GM23338 (cell line): ENCODE data around the gene NUDT16L1. TPM values are rescaled to one million over a fixed set of nuclear protein-coding genes. Genes with fewer than 3 reads are reported as not detected.
A peak's percentile ranks its signal among the peaks of the same experiment; 100 is the strongest.

Experiments
- ATAC-seq: fragments of 200-7000 bp; cut with Tn5 transposase; 3 replicates; pipeline ENCODE4 v1.9.1; 2020
- DNase-seq: peaks from one replicate; pipeline ENCODE4 v3.0.0-alpha.2; 2015; ENCODE audit warnings: low spot score
- H2AFZ ChIP-seq: fragments of 200-600 bp; sonication (generic); 2 replicates; pipeline ENCODE4 v1.8.0; 2016; ENCODE audit warnings: antibody characterized with exemption, mild to moderate bottlenecking, moderate library complexity
- H3F3A ChIP-seq: fragments of 200-600 bp; sonication (generic); replicated peaks from 2 replicates; pipeline ENCODE4 v1.8.0; 2017; ENCODE audit warnings: antibody characterized with exemption, mixed run types, low read depth
- H3K27ac ChIP-seq: fragments of 200-600 bp; sonication (generic); 2 replicates; pipeline ENCODE4 v1.6.1; 2016; ENCODE audit warnings: low read depth
- H3K27me3 ChIP-seq: fragments of 200-600 bp; sonication (generic); 2 replicates; pipeline ENCODE4 v1.8.0; 2016; ENCODE audit warnings: mild to moderate bottlenecking, mixed run types, moderate library complexity; ENCODE audit not compliant: insufficient read depth
- H3K36me3 ChIP-seq: fragments of 200-600 bp; sonication (generic); 2 replicates; pipeline ENCODE4 v1.8.0; 2016; ENCODE audit warnings: mild to moderate bottlenecking; ENCODE audit not compliant: insufficient read depth
- H3K4me1 ChIP-seq: fragments of 200-600 bp; sonication (generic); 2 replicates; pipeline ENCODE4 v1.8.0; 2016; ENCODE audit warnings: mild to moderate bottlenecking, moderate library complexity; ENCODE audit not compliant: insufficient read depth
- H3K4me2 ChIP-seq: fragments of 200-600 bp; sonication (generic); 2 replicates; pipeline ENCODE4 v1.7.1; 2017; ENCODE audit warnings: mixed run types
- H3K4me3 ChIP-seq: fragments of 200-600 bp; sonication (generic); 2 replicates; pipeline ENCODE4 v1.6.1; 2016; ENCODE audit warnings: mixed run types
- H3K79me2 ChIP-seq: fragments of 200-600 bp; sonication (generic); replicated peaks from 2 replicates; pipeline ENCODE4 v1.8.0; 2017; ENCODE audit warnings: mild to moderate bottlenecking; ENCODE audit not compliant: insufficient read depth
- H3K9me2 ChIP-seq: fragments of 200-600 bp; sonication (generic); 2 replicates; pipeline ENCODE4 v1.8.0; 2017; ENCODE audit not compliant: insufficient read depth
- H4K20me1 ChIP-seq: fragments of 200-600 bp; sonication (generic); replicated peaks from 2 replicates; pipeline ENCODE4 v1.8.0; 2017; ENCODE audit warnings: mild to moderate bottlenecking; ENCODE audit not compliant: insufficient read depth
- H3K27ac Mint-ChIP-seq: 2 replicates; pipeline ENCODE4 v1.8.0; 2020; ENCODE audit warnings: inconsistent platforms, mild to moderate bottlenecking, moderate library complexity, mixed read lengths
- H3K27me3 Mint-ChIP-seq: 3 replicates; pipeline ENCODE4 v1.8.0; 2022; ENCODE audit warnings: low read depth, mild to moderate bottlenecking, moderate library complexity, mixed read lengths, inconsistent platforms; ENCODE audit not compliant: insufficient read depth, poor library complexity
- H3K36me3 Mint-ChIP-seq: 3 replicates; pipeline ENCODE4 v1.8.0; 2021; ENCODE audit warnings: low read depth, mild to moderate bottlenecking, inconsistent platforms, moderate library complexity, mixed read lengths
- H3K4me1 Mint-ChIP-seq: 3 replicates; pipeline ENCODE4 v1.8.0; 2020; ENCODE audit warnings: mild to moderate bottlenecking, inconsistent platforms, mixed read lengths
- H3K4me3 Mint-ChIP-seq: 3 replicates; pipeline ENCODE4 v1.8.0; 2021; ENCODE audit warnings: moderate library complexity, mild to moderate bottlenecking, inconsistent platforms, mixed read lengths
- H3K9me3 Mint-ChIP-seq: 3 replicates; pipeline ENCODE4 v1.8.0; 2020; ENCODE audit warnings: moderate library complexity, mild to moderate bottlenecking, inconsistent platforms, mixed read lengths
- EZH2 ChIP-seq: fragments of 200-600 bp; sonication (generic); IDR thresholded peaks from one replicate; pipeline ENCODE4 v1.8.0; 2017; ENCODE audit warnings: antibody characterized with exemption, mild to moderate bottlenecking, low read depth; ENCODE audit not compliant: unreplicated experiment
- EZH2phosphoT487 ChIP-seq: fragments of 200-600 bp; sonication (generic); IDR thresholded peaks from one replicate; pipeline ENCODE4 v1.8.1; 2018; ENCODE audit warnings: antibody characterized with exemption; ENCODE audit not compliant: unreplicated experiment
- JUNB ChIP-seq: IDR thresholded peaks from one replicate; pipeline ENCODE4 v1.6.1; 2016; ENCODE audit warnings: antibody characterized with exemption; ENCODE audit not compliant: unreplicated experiment
- NANOG ChIP-seq: IDR thresholded peaks from 2 replicates; pipeline ENCODE4 v1.6.1; 2016; ENCODE audit warnings: antibody characterized with exemption, borderline replicate concordance
- STAT1 ChIP-seq: IDR thresholded peaks from one replicate; pipeline ENCODE4 v1.6.1; 2016; ENCODE audit warnings: antibody characterized with exemption; ENCODE audit not compliant: unreplicated experiment
- ZNF114 ChIP-seq: fragments of 250-450 bp; sonication (Bioruptor Pico); IDR thresholded peaks from 2 replicates; pipeline ENCODE4 v1.5.0; 2020; ENCODE audit warnings: mild to moderate bottlenecking, moderate library complexity
- ZNF331 ChIP-seq: fragments of 250-450 bp; sonication (Bioruptor Pico); IDR thresholded peaks from 2 replicates; pipeline ENCODE4 v1.5.0; 2020; ENCODE audit warnings: low read depth, mild to moderate bottlenecking, moderate library complexity
- polyA plus RNA-seq: library from polyadenylated mRNA; unstranded; fragments of >200 nt; fragmentation: Nextera tagmentation; extraction: Ambion mirVana; gene quantifications from 2 replicates; pipeline ENCODE4 v1.2.1, GENCODE V29; 2016
- total RNA-seq: library from RNA; depleted of rRNA; stranded (reverse); fragments of >200 nt; shearing (Covaris generic); gene quantifications from 2 replicates; pipeline ENCODE4 v1.2.3, GENCODE V29; 2014
- TF ChIP-seq, protein P1 (sequence below): IDR thresholded peaks from 2 replicates; pipeline ENCODE4 v1.6.1; 2016; ENCODE audit warnings: antibody characterized with exemption
- TF ChIP-seq, protein P2 (sequence below): IDR thresholded peaks from one replicate; pipeline ENCODE4 v1.6.1; 2018; ENCODE audit warnings: antibody characterized with exemption; ENCODE audit not compliant: unreplicated experiment

NUDT16L1 gene
- total and polyA plus RNA-seq, 2 experiments from 2014 or later: 37.1 to 80.4 TPM

DNA sequence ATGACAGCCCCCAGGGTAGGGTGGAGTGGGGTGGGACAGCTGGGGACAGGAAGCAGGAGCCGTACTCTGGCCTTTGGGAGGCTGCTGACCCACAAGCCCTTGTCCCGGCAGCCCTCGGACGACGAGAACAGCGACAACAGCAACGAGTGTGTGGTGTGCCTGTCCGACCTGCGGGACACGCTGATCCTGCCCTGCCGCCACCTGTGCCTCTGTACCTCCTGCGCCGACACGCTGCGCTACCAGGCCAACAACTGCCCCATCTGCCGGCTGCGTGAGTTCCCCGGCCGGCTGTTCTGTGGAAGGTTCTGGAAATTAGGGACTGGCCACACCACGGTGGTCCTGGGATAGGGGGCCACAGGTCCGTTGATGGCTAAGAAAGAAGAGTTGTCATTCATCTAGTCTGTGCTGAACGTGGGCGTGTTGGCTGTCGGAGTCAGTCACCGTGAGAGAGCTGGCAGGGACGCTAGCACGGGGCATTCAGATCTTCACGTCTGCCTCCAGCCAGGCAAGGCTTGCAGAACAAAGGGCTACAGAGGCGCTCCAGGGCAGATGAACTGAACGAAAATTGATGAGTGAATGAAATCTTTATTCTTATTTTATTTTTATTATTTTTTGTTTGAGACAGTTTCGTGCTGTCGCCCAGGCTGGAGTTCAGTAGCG, 19.8 kb upstream of the NUDT16L1 start:
- no peak for DNase-seq
- H3K36me3 ChIP-seq: peaks cover 5% of the 10 kb centered on the region

DNA sequence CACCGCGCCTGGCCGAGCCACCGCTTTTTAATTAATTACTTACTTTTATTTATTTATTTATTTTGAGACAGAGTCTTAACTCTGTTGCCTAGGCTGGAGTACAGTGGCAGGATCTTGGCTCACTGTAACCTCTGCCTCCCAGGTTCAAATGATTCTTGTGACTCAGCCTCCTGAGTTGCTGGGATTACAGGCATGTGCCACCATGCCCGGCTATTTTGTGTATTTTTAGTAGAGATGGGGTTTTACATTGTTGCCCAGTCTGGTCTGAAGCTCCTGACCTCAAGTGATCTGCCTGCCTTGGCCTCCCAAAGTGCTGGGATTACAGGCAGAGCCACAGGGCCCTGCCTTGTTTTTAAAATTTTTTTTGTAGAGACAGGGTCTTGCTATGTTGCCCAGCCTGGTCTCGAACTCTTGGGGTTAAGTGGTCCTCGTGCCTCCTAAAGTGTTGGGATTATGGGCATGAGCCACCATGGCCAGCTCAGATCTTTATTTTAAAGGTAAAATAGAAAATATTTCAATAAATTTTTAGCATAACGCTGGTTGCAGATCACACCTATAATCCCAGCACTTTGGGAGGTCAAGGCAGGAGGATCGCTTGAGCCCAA, 18.3 kb upstream of the NUDT16L1 start:
- no peaks in the 10 kb centered on the region for H3K36me3 ChIP-seq
- Mint-ChIP-seq H3K27ac (no peak overlapping the region), H3K27me3 (peaks cover 5% of the 10 kb centered on the region), H3K36me3 (peaks cover 11% of the 10 kb centered on the region), H3K4me3 (no peak overlapping the region), H3K9me3 (no peaks in the 10 kb centered on the region), H3K4me1 (peaks cover 12% of the 10 kb centered on the region)
- no peak overlapping the region for H2AFZ ChIP-seq
- H4K20me1 ChIP-seq: no peaks in the 10 kb centered on the region; the same call in 1 of the 2 replicates
- peak overlapping the region; percentile 88; the same call in 1 of the 2 replicates for H3K27ac ChIP-seq
- peaks cover 12% of the 10 kb centered on the region; the same call in 1 of the 2 replicates for H3F3A ChIP-seq
- H3K79me2 ChIP-seq: no peaks in the 10 kb centered on the region
- no peaks in the 10 kb centered on the region for H3K9me2 ChIP-seq
- H3K27me3 ChIP-seq: no peaks in the 10 kb centered on the region
- no peak overlapping the region for H3K4me3 ChIP-seq
- H3K4me1 ChIP-seq: no peaks in the 10 kb centered on the region
- no peak overlapping the region for H3K4me2 ChIP-seq
- DNase-seq: no peak
- ATAC-seq: no peak
- no peak for TF ChIP-seq ZNF331 (CRISPR knock-in tag)
- no peak for TF ChIP-seq JUNB

More for the DNA sequence above, 19.8 kb upstream of the NUDT16L1 start:
- TF ChIP-seq ZNF114 (CRISPR knock-in tag) (no peak), EZH2 (no peak), JUNB (no peak), NANOG (no peak), EZH2phosphoT487 (no peak), STAT1 (no peak)
- TF ChIP-seq, protein P1, sequence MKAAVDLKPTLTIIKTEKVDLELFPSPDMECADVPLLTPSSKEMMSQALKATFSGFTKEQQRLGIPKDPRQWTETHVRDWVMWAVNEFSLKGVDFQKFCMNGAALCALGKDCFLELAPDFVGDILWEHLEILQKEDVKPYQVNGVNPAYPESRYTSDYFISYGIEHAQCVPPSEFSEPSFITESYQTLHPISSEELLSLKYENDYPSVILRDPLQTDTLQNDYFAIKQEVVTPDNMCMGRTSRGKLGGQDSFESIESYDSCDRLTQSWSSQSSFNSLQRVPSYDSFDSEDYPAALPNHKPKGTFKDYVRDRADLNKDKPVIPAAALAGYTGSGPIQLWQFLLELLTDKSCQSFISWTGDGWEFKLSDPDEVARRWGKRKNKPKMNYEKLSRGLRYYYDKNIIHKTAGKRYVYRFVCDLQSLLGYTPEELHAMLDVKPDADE: no peak
- TF ChIP-seq, protein P2, sequence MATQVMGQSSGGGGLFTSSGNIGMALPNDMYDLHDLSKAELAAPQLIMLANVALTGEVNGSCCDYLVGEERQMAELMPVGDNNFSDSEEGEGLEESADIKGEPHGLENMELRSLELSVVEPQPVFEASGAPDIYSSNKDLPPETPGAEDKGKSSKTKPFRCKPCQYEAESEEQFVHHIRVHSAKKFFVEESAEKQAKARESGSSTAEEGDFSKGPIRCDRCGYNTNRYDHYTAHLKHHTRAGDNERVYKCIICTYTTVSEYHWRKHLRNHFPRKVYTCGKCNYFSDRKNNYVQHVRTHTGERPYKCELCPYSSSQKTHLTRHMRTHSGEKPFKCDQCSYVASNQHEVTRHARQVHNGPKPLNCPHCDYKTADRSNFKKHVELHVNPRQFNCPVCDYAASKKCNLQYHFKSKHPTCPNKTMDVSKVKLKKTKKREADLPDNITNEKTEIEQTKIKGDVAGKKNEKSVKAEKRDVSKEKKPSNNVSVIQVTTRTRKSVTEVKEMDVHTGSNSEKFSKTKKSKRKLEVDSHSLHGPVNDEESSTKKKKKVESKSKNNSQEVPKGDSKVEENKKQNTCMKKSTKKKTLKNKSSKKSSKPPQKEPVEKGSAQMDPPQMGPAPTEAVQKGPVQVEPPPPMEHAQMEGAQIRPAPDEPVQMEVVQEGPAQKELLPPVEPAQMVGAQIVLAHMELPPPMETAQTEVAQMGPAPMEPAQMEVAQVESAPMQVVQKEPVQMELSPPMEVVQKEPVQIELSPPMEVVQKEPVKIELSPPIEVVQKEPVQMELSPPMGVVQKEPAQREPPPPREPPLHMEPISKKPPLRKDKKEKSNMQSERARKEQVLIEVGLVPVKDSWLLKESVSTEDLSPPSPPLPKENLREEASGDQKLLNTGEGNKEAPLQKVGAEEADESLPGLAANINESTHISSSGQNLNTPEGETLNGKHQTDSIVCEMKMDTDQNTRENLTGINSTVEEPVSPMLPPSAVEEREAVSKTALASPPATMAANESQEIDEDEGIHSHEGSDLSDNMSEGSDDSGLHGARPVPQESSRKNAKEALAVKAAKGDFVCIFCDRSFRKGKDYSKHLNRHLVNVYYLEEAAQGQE: no peak
- Mint-ChIP-seq H3K36me3 (peaks cover 15% of the 10 kb centered on the region), H3K4me1 (peaks cover 12% of the 10 kb centered on the region), H3K9me3 (no peaks in the 10 kb centered on the region), H3K27ac (0 out of 2 replicates have a peak overlapping the region, but pooled peaks have one; percentile 23), H3K27me3 (peaks cover 5% of the 10 kb centered on the region), H3K4me3 (no peak overlapping the region)
- H3F3A ChIP-seq: peaks cover 12% of the 10 kb centered on the region; the same call in 1 of the 2 replicates
- no peaks in the 10 kb centered on the region for H3K9me2 ChIP-seq
- no peaks in the 10 kb centered on the region for H3K4me1 ChIP-seq
- no peak overlapping the region for H3K4me3 ChIP-seq
- ATAC-seq: no peak
- no peaks in the 10 kb centered on the region; the same call in 1 of the 2 replicates for H4K20me1 ChIP-seq
- no peaks in the 10 kb centered on the region for H3K27me3 ChIP-seq
- H2AFZ ChIP-seq: no peak overlapping the region
- no peak overlapping the region for H3K4me2 ChIP-seq
- no peaks in the 10 kb centered on the region for H3K79me2 ChIP-seq
- H3K27ac ChIP-seq: 0 out of 2 replicates have a peak overlapping the region, but pooled peaks have one; percentile 32
